HFF-Myc (cell line): Measurements from ENCODE around the gene ADGRE1.

Experiments used
- DNase-seq: peaks from one replicate; pipeline ENCODE4 v3.0.0-alpha.2; 2011; ENCODE audit warnings: low read depth; ENCODE audit errors: extremely low read depth
- H3K4me3 ChIP-seq: replicated peaks from 2 replicates; pipeline ENCODE4 v1.5.1; 2011; ENCODE audit warnings: low read depth, mild to moderate bottlenecking, control low read depth, low read length
- CTCF ChIP-seq: IDR thresholded peaks from 2 replicates; pipeline ENCODE4 v1.5.1; 2012; ENCODE audit warnings: mild to moderate bottlenecking, low read depth, low read length, control low read depth; ENCODE audit errors: missing control alignments

Gene ADGRE1

GRCh38 chr19:6887316-6887715, at the start of gene ADGRE1:
ADGRE1 (plus strand) TSS chr19:6887579; CDS start chr19:6887609, 30 bp downstream.
- no peak for DNase-seq
- no peak within 1 kb of the TSS for H3K4me3 ChIP-seq

DNA sequence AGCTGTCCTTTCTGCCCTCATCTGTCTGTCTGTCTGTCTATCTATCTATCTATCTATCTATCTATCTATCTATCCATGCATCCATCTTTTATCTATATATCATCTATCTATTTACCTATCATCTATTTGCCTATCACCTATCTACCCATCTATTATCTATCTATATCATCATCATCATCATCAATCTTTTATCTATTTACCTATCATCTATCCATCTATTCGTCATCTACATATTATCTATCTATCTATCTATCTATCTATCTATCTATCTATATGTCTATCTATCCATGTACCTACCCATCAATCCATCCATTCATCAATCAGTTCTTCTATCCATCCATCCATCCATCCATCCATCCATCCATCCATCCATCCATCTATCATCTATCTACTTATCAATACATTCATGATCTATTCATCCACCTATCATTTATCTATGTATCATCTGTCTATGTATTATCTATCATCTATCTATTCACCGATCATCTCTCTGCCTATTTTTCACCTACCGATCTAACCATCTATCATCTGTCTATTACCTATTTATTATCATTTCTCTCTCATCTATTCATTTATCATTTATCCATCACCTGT, 49.2 kb upstream of the ADGRE1 start:
- TF ChIP-seq CTCF, result no peak
- no peak overlapping the region for H3K4me3 ChIP-seq
- no peak for DNase-seq

More at GRCh38 chr19:6887316-6887715, at the start of gene ADGRE1:
- TF ChIP-seq CTCF, result no peak

GRCh38 chr19:6842871-6843607, 44.3 kb upstream of the ADGRE1 start:
- DNase-seq, result no peak
- no peak overlapping the region for H3K4me3 ChIP-seq
- TF ChIP-seq CTCF, result no peak

DNA sequence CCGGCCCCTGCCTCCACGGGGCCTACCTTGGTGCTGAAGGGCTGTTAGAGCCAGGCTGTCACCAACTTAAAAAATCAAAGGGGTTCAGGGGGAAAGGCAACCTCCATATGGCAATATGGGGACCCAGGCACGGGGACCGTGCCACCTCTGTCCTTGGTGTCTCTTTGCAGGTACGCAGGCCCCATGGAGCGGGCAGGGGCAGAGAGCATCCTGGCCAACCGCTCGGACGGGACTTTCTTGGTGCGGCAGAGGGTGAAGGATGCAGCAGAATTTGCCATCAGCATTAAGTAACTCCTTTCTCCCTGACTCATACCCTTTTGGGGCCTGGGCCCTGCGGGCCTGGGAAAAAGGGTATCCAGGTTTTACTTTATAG, 39.6 kb upstream of the ADGRE1 start:
- DNase-seq, result no peak
- no peak for TF ChIP-seq CTCF
- H3K4me3 ChIP-seq, result no peak overlapping the region

- TF ChIP-seq CTCF, result no peak
- no peak overlapping the region for H3K4me3 ChIP-seq
- DNase-seq, result no peak
These were observed 38.4 kb upstream of the ADGRE1 start for GRCh38 chr19:6848986-6849385.

DNA sequence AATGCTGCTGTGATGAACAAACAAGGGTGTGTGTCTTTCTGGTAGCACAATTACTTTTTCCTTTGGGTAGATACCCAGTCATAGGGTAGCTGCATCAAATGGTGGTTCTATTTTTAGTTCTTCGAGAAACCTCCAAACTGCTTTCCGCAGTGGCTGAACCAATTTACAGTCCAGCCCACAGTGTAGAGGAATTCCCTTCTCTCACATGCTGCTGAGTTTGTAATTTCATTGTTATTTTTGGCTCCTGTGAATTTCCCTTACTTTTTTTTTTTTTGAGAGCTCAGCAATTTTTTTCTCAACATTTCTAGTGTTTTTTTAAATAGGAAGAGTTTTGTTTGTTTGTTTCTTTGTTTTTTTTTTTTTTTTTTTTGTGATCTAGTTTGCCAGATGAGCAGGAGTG, 37.5 kb upstream of the ADGRE1 start:
- no peak for DNase-seq
- TF ChIP-seq CTCF, result no peak
- H3K4me3 ChIP-seq, result no peak overlapping the region
